CD4-positive, alpha-beta T cell treated with Interleukin-21 for 1 hour (primary cell): Measurements from ENCODE around the gene RARA.
"Not testable (repeated sequence)": the region's sequence is repeated elsewhere in the genome, so short reads cannot be mapped to it uniquely, and the experiment has no call there.

Experiments used
- DNase-seq: peaks from one replicate; pipeline ENCODE4 v3.0.0-alpha.2; 2020

The RARA gene

GRCh38 chr17:40382251-40382650 is 73.3 kb downstream of the RARA start:
- no peak for DNase-seq

- not testable (repeated sequence) for DNase-seq
Measured at GRCh38 chr17:40386555-40386954, 77.6 kb downstream of the RARA start.

- peak; percentile 55 for DNase-seq
Measured at GRCh38 chr17:40399185-40399584, 90.2 kb downstream of the RARA start.

- peak; percentile 37 for DNase-seq
Measured at GRCh38 chr17:40402668-40403067, 93.7 kb downstream of the RARA start.

GRCh38 chr17:40404003-40404402 is 95.0 kb downstream of the RARA start:
- no peak for DNase-seq
